NCI-H1694 treated with DMSO at 0.1 percent for 48 hours (cell line): Measurements from ENCODE around the gene ACSS1.

Source experiments
- DNase-seq: peaks from one replicate; lab custom pipeline; 2025; lab: John Stamatoyannopoulos, UW

The ACSS1 gene

DNA sequence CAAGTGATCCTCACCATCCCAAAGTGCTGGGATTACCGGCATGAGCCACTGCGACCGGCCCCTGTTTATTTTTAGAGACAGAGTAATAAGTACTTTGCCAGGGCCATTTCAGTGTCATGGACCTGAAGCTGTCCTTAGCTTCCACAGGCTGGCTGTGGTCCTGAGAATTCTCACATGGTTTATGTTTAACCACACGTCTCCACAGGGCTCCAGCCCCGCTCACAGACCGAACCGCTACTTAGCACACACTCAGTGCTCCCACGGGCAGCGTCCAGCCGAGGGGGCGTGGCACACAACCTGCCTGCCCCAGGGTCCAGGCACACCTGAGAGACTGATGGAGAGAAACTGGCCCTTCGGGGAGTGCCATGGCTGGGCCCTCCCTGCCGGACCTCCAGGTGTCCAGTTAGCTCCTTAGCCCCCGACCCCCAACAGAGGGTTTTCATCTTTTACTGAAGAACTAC, 11.7 kb downstream of the ACSS1 start:
- DNase-seq, result no peak

- no peak for DNase-seq
Measured at GRCh38 chr20:25045343-25045712, 12.6 kb downstream of the ACSS1 start.

DNA sequence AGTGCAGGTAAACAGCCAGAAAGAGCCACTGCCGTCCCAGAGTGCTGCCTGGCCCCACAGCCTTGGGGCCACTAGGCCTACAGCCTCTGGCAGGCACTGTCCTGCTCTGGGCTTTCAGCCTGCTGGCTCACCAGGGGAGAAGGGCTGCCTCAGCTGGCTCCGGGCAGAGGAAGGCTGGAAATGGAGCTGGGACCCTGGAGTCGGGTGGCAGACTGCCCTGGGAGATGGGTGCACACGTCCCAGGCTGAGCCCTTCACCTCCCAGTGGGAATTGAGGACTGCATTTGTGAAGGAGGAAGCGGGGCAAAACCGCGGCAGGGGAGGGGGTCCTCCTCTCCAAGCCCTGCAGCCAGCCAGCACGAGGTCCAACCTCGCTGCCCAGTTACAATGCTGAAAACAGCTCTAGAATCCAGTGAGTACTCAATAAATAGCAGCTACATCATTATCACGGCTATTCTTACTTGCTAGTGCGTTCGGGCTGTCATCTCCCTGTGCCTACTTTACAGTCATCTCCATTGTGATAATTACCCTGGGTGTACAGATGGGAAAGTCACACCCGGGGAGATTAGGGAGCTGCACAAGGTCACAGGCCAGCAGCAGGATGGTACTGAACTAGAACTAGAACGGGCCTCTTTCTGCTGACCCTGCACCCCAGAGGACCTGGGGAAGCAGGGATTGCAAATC, 13.1 kb downstream of the ACSS1 start:
- no peak for DNase-seq

- no peak for DNase-seq
Measured at GRCh38 chr20:25044261-25044560, 13.7 kb downstream of the ACSS1 start.

- no peak for DNase-seq
Measured at GRCh38 chr20:25043499-25044260, 14.3 kb downstream of the ACSS1 start.

DNA sequence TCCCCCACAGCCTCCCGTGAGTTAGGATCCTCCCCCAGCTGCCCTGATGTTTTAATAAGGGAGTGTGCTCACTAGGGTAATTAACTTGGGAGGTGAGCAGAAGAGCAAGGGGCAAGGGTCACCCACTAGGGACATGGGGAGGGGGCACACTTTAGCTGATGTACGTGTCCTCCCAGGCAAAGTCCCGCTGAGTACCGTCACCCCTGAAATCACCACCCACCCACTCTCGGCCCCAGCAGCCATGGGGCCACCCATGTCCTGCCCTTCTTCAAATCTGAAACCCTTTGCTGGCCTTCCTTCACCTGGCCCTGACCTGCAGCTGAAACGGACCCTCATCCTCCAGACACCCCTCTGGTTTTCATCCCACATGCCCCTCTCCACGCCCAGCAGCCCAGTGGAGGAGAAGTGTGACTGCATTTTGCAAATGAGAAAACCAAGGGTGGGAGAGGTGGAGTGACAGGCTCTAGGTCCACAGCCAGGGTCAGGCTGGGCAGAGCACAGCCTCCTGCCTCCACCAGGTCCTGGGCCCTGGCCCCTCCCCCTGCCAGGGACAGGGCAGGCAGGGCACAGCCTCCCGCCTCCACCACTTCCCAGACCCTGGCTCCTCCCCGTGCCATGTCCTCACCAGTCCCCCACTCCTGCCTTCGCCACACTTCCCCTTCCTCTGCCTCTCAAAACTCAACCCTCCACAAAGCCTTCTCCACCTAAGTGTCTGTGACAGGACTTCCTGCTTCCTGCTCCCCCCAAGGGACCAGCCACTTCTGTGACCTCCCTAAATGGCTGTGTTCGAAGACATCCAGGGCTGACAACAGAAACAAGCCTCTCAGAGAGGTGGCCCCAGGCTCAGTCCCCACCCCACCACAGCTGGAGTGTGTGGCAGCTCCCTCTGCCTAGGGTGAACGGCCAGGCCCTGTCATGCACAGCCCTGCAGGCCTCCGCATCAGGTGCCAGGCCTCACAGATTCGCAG, 15.1 kb downstream of the ACSS1 start:
- no peak for DNase-seq

- no peak for DNase-seq
Measured at GRCh38 chr20:25041813-25042530, 16.0 kb downstream of the ACSS1 start.

GRCh38 chr20:25040438-25040831, 17.5 kb downstream of the ACSS1 start:
- no peak for DNase-seq

GRCh38 chr20:25039697-25040437, 18.1 kb downstream of the ACSS1 start:
- DNase-seq, result no peak

- no peak for DNase-seq
Measured at GRCh38 chr20:25038591-25039015, 19.3 kb downstream of the ACSS1 start.

- DNase-seq, result no peak
Measured at GRCh38 chr20:25038103-25038410, 19.9 kb downstream of the ACSS1 start.

DNA sequence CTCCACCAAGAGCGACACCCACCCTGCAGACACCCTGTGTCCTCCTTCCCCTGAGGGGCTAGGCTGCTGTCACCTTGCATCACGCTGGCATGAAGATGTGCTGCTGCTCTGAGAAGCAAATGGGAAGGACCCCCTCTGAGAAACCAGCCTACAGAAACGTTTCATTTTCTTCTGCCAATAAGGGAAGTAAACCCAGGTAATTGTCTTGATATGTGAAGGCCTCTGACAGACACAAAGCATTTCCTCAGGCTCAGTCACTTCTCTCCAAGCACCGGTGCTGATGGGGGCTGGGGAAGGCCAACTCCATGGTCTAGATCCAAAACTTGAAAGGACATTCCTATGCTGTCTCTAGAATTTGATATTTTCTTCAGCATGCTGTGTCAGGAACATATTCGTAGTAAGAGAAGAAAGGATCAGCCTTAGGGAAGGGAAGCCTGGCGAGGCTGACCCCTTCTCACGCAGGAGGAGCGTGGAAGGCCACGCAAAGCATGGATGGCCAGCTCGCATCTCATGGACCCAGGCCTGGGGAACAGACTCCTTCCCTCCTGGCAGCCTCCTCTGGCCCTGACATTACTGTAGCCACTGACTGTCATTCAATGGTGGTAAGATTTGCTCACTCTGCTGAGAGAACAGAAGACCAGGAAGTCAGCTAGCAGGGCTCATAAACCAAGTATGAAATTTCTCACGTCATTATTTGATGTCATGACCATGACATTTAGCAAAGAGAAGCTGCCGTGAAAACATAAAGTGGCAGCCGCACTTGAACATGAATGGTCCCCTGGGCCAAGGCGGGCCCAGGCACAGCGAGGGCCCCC, 20.4 kb downstream of the ACSS1 start:
- no peak for DNase-seq

GRCh38 chr20:25036331-25036936, 21.5 kb downstream of the ACSS1 start:
- DNase-seq, result no peak

GRCh38 chr20:25035921-25036320, 22.0 kb downstream of the ACSS1 start:
- DNase-seq, result no peak

DNA sequence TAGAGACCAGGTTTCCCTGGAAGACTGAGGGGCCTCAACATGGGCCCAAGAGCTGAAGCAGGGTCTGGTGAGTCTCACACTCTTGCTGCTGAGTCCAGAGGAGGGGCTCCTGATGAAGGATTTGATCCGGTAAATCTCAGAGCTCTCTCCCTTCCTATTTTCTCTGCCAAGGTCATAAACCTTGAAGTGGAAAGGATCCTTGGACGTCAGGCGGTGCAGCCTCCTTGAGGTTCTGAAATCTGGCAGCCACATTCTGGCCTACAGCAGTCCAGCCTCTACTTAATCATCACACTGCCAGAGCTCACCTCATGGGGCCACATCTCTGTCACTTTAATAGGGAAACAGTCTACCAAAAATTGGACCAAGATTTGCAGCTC, 24.0 kb downstream of the ACSS1 start:
- DNase-seq, result no peak

GRCh38 chr20:25033265-25033923, 24.5 kb downstream of the ACSS1 start:
- no peak for DNase-seq

- DNase-seq, result no peak
Measured at GRCh38 chr20:25032478-25033264, 25.3 kb downstream of the ACSS1 start.

DNA sequence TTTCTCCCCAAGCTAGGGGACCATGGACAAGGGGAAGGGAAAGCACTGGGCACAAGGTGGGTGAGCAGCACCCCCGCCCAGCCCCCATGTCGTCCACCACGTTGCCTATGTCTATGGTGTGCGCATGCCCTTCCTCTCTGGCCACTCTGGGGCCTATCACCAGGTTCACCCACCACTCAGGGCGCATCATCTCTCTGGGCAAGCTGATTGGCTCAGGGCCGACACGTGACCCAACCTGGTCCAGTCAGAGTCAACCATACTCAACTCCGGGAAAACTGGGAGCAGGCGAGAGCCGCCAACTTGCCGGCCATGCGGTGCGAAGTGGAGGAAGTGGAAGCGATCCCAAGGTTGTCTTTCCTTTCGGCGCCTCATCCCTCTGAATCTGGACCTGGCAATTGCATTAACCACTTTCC, 25.9 kb downstream of the ACSS1 start:
- no peak for DNase-seq

GRCh38 chr20:25031241-25031640, 26.7 kb downstream of the ACSS1 start:
- DNase-seq, result no peak
